ENCODE data around the gene TIMM22.

- TF ChIP-seq CTCF (conservative IDR thresholded peaks at IDR 0.05) (no peak), ZFX (IDR thresholded peaks at IDR 0.05) (no peak)
Measured at GRCh38 chr17:1003972-1004768, 7.2 kb downstream of the TIMM22 start.

Data from C4-2B (cell line).